ENCODE data around the gene KRABD2.

Gene KRABD2

DNA sequence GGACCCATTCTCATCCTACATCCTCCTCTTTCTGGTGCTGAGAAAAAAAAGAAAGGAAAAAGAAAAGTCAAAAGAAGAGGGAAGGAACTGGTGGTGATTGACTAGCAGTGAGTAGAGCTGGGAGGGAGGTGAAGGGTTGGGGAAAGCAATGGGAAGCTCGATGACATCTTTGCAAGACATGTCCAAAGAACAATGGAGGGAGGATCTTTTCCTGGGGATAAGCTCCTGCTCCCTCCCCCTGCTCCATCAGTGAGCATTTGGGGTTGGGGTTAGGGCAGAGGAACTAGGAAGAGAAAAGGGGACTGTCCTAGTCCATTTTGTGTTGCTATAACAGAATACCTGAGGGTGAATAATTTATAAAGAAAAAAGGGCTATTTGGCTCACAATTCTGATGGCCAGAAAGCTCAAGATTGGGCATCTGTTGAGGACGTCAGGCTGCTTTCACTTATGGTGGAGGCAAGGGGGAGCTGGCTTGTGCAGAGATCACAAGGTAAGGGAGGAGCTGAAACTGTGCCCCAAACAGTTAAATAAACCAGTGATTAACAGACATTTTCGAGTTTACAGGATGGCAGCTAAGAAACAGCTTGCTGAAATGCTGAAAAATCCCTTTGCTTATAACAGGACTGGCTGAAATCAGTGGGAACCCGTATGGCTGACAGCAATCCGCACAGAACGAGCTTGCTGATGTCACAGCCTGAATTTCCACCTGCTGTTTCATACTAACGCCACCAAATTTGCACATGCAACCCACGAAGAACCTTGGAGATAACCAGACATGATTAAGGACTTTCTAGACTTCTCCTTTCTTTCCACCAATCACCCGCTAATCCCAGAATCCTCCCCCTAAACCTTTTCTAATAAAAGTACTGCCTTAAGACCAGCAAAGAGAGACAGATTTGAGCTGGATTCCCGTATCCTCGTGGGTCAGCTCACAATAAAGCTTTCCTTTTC, 38.4 kb downstream of the KRABD2 start:
- no peak for ATAC-seq
- H3K36me3 ChIP-seq, result no peaks in the 10 kb centered on the region
- peaks cover 0 to 10% (median 0%) of the 10 kb centered on the region in 9 donors for H3K4me1 ChIP-seq
- WGBS, 2 donors, result 47 to 50% methylated on average over 11 of the region's 11 CpGs
- no peak overlapping the region for H3K27ac ChIP-seq
- no peak overlapping the region for H3K4me3 ChIP-seq
- H3K9me3 ChIP-seq, result no peaks in the 10 kb centered on the region
- no peaks in the 10 kb centered on the region for H3K27me3 ChIP-seq
- TF ChIP-seq, protein P1, sequence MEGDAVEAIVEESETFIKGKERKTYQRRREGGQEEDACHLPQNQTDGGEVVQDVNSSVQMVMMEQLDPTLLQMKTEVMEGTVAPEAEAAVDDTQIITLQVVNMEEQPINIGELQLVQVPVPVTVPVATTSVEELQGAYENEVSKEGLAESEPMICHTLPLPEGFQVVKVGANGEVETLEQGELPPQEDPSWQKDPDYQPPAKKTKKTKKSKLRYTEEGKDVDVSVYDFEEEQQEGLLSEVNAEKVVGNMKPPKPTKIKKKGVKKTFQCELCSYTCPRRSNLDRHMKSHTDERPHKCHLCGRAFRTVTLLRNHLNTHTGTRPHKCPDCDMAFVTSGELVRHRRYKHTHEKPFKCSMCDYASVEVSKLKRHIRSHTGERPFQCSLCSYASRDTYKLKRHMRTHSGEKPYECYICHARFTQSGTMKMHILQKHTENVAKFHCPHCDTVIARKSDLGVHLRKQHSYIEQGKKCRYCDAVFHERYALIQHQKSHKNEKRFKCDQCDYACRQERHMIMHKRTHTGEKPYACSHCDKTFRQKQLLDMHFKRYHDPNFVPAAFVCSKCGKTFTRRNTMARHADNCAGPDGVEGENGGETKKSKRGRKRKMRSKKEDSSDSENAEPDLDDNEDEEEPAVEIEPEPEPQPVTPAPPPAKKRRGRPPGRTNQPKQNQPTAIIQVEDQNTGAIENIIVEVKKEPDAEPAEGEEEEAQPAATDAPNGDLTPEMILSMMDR (IDR thresholded peaks at IDR 0.05), result no peak
- no peak for DNase-seq
- intact Hi-C loops (cut with DNase I), result no loop called here

DNA sequence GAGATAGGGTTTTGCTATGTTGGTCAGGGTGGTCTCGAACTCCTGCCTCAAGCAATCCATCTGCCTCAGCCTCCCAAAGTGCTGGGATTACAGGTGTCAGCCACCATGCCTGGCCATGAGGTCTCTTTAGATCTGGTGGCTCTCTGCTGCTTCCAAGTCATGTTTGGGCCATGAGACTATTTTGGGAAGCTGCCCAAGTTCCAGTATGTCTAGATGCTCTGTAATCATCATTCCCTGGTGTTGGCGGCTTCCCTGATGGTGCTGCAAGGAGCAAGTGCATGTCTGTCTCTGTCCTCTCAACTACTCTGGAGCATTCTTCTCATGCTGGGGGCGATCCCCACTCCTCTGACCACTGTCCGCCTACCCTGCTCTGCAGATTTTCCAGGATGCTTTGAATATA, 43.2 kb downstream of the KRABD2 start:
- no peaks in the 10 kb centered on the region for H3K9me3 ChIP-seq
- H3K4me3 ChIP-seq, result no peak overlapping the region
- no peaks in the 10 kb centered on the region for H3K27me3 ChIP-seq
- DNase-seq (no peak), ATAC-seq (peak in 7 of 8 donors; percentile 19 to 70 (median 47))
- intact Hi-C loops (cut with DNase I), result no loop called here
- TF ChIP-seq, protein P1 (IDR thresholded peaks at IDR 0.05), result no peak
- peaks cover 0 to 8% (median 0%) of the 10 kb centered on the region in 9 donors for H3K4me1 ChIP-seq
- WGBS, 2 donors, result 77 to 84% methylated on average over 4 of the region's 4 CpGs
- no peak overlapping the region for H3K27ac ChIP-seq
- H3K36me3 ChIP-seq, result no peaks in the 10 kb centered on the region

DNA sequence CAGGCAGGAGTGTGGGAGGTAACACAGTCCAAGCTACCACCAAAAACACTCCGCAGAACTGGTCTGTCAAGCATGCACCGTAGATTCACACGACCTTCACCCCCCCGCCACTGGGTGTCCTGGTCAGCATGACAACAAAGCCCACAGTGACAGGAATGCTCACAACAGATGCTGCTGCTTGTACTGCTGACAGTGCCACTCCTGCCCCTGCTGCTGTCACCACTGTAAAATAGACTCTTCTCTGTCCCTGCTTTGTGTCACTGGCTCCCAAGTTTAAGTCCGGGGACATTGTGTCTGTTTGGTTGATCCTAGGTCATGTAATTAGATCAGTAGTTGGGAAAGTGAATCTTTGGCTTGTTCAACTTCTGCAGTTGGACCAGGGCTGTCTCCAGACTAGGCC, 43.8 kb downstream of the KRABD2 start:
- H3K4me3 ChIP-seq, result no peak overlapping the region
- H3K36me3 ChIP-seq, result no peaks in the 10 kb centered on the region
- DNase-seq, result peak in 1 of 2 donors; percentile 26
- H3K4me1 ChIP-seq, result peaks cover 0 to 2% (median 0%) of the 10 kb centered on the region in 9 donors
- TF ChIP-seq, protein P1 (IDR thresholded peaks at IDR 0.05), result no peak
- no peaks in the 10 kb centered on the region for H3K9me3 ChIP-seq
- peaks cover 0 to 4% (median 0%) of the 10 kb centered on the region in 7 donors for H3K27me3 ChIP-seq
- H3K27ac ChIP-seq, result no peak overlapping the region
- peak; percentile 29 to 94 (median 80) for ATAC-seq
- 19 to 30% methylated on average over 5 of the region's 5 CpGs for WGBS, 2 donors
- intact Hi-C loops (cut with DNase I), result no loop called here

DNA sequence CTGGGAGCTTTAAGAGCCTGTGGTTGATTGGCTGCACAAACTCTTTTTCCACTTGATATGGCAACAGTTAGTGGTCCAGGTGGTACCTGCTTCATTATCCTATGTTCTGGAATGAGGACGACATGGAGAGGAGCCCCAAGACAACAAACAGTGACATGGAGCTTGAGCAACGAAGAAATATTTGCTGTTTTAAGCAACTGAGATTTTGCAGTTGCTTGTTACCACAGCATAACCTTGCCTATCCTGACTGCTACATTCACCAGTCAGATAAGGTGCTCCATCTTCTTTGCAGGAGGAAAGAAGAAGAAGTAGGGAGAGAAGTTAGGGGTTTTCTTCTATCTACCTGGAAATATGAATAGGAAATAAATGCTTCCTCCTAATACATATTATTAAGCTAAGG, 44.4 kb downstream of the KRABD2 start:
- ATAC-seq, result no peak

More for the DNA sequence above, 44.4 kb downstream of the KRABD2 start:
- no peaks in the 10 kb centered on the region for H3K9me3 ChIP-seq
- 91% methylated on average over 2 of the region's 2 CpGs for WGBS, 2 donors
- peaks cover 0 to 4% (median 3%) of the 10 kb centered on the region in 9 donors for H3K4me1 ChIP-seq
- H3K27me3 ChIP-seq, result peaks cover 0 to 9% (median 0%) of the 10 kb centered on the region in 7 donors
- no peaks in the 10 kb centered on the region for H3K36me3 ChIP-seq
- H3K4me3 ChIP-seq, result no peak overlapping the region
- intact Hi-C loops (cut with DNase I), result no loop called here
- no peak overlapping the region for H3K27ac ChIP-seq
- no peak for DNase-seq
- TF ChIP-seq, protein P1 (IDR thresholded peaks at IDR 0.05), result no peak

All from heart right ventricle (tissue), 16 donors.